Psoas muscle (tissue), 8 donors: ENCODE measurements around the gene RNASE11. TPM values are rescaled to one million over a fixed set of nuclear protein-coding genes. Genes with fewer than 3 reads are reported as not detected.

Experiments
- ATAC-seq, 4 donors: fragments of 200-7000 bp; cut with Tn5 transposase; one replicate each; pipeline ENCODE4 v1.9.1; 2020; ENCODE audit warnings: moderate library complexity in 3 of 4, mild to moderate bottlenecking in 2 of 4
- DNase-seq, 2 donors: peaks; one replicate each; pipeline ENCODE4 v3.0.0-alpha.2; 2020
- H3K27ac ChIP-seq: fragments of 200-600 bp; one replicate; pipeline ENCODE4 v1.8.0; 2022
- H3K27me3 ChIP-seq, 3 donors: fragments of 200-600 bp in 1 of 3; one replicate each; pipeline versions ENCODE4 v1.6.1 to v1.8.0; 2013 to 2022; ENCODE audit warnings: low read length in 2 of 3, mild to moderate bottlenecking in 2 of 3, moderate library complexity in 1 of 3; ENCODE audit not compliant: insufficient read depth in 3 of 3
- H3K36me3 ChIP-seq, 2 donors: fragments of 200-600 bp in 1 of 2; one replicate each; pipeline versions ENCODE4 v1.6.1 to v1.8.0; 2013 to 2022; ENCODE audit warnings: low read depth in 1 of 2, mild to moderate bottlenecking in 1 of 2, moderate library complexity in 1 of 2; ENCODE audit not compliant: insufficient read depth in 1 of 2
- H3K4me1 ChIP-seq: fragments of 200-600 bp; one replicate; pipeline ENCODE4 v1.8.0; 2022
- H3K4me3 ChIP-seq: fragments of 200-600 bp; one replicate; pipeline ENCODE4 v1.8.0; 2022; ENCODE audit warnings: mild to moderate bottlenecking
- H3K9me3 ChIP-seq: fragments of 200-600 bp; one replicate; pipeline ENCODE4 v1.8.0; 2022
- WGBS, 3 donors: extraction: QIAGEN DNeasy Blood & Tissue Kit; methylation state at CpG; one replicate each; pipeline versions ENCODE4 v1.1.6 to v1.1.7; 2013; 5-methylcytosine and 5-hydroxymethylcytosine counted together
- intact Hi-C, 2 donors: fragments of 100-400 bp; cut with DNase I; formaldehyde crosslinking; loops; one replicate each; pipeline versions ENCODE4 v1.11.0 to v1.14.2; 2022
- polyA plus RNA-seq, 3 donors: library from polyadenylated mRNA; stranded (reverse); fragments of 200-250 nt; gene quantifications; one replicate each; pipeline ENCODE4 v1.2.3, GENCODE V29; 2013
- total RNA-seq, 4 donors: library from RNA; stranded (reverse); fragmentation: NEBNext Ultra II Directional in 2 of 4; extraction: Animal tissue kit (Norgen Biotek cat#: 25700) in 2 of 4; gene quantifications; one replicate each; pipeline versions ENCODE4 v1.2.1 to v1.2.4, GENCODE V29; 2021 to 2023
- TF ChIP-seq, protein P1 (sequence below): fragments of 200-600 bp; IDR thresholded peaks from one replicate; pipeline ENCODE4 v1.8.0; 2022; ENCODE audit warnings: antibody characterized with exemption
- donor health status: healthy with polysubstance abuse.
- donor health status: DM: no; HTN: no; CAD: no; lungs with moderate emphysema.
- donor health status: Bipolar disorder and iron deficiency.
- donor health status: healthy.
- donor health status: DM: yes; HTN: yes; CAD: no.
- donor health status: DM: no; HTN: no; CAD: no.
- donor health status: DM: no; HTN: no; CAD: no.
- donor health status: DM: yes; HTN: yes; CAD: no.

Gene RNASE11
- total and polyA plus RNA-seq, 7 donors = not detected

DNA sequence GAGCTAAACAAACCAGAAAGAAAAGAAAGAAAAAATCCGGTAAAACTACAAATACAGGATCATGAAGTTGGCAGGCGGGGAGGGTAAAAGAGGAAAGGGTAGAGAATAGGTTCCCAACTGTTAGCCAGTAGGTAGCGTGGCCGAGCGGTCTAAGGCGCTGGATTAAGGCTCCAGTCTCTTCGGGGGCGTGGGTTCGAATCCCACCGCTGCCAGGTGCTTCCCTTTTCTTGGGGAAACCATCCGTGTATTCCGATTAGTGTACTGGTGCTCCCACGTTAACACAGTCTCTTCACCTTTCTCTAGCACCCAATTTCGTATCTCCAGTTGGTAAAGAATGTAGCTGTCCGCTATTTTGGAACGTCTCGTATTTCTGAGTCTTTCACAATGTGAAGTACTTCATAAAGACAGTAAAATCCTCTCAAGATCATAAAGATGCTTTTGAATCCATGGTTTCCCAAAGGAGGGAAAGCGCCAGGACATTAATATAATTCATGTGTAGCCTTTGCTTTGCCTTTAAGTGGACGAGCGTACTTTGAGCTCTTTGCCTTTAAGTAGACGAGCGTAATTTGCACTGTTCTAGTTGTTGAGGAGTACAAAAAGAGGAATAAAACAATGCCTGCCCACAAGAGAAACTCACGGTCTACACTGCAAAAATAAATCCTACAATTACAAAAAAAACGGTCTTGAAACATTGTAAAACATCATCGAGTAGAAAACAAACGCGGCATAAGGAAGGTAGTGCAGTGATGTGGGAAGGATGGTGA is 22.4 kb upstream of the RNASE11 start:
- intact Hi-C loops = loop anchor here in 1 of 2 donors (5.0 to 10.0 kb wide), 2 partner anchors 247 to 365 kb away; no protein-coding TSS in a partner anchor
- Histone ChIP-seq H3K27me3 (no peaks in the 10 kb centered on the region), H3K4me1 (peaks cover 29% of the 10 kb centered on the region), H3K9me3 (no peaks in the 10 kb centered on the region), H3K27ac (peak overlapping the region; percentile 79), H3K36me3 (no peaks in the 10 kb centered on the region), H3K4me3 (peak overlapping the region; percentile 84)
- DNase-seq (peak; percentile 73 to 82), ATAC-seq (peak; percentile 75 to 79 (median 76))
- TF ChIP-seq, protein P1, sequence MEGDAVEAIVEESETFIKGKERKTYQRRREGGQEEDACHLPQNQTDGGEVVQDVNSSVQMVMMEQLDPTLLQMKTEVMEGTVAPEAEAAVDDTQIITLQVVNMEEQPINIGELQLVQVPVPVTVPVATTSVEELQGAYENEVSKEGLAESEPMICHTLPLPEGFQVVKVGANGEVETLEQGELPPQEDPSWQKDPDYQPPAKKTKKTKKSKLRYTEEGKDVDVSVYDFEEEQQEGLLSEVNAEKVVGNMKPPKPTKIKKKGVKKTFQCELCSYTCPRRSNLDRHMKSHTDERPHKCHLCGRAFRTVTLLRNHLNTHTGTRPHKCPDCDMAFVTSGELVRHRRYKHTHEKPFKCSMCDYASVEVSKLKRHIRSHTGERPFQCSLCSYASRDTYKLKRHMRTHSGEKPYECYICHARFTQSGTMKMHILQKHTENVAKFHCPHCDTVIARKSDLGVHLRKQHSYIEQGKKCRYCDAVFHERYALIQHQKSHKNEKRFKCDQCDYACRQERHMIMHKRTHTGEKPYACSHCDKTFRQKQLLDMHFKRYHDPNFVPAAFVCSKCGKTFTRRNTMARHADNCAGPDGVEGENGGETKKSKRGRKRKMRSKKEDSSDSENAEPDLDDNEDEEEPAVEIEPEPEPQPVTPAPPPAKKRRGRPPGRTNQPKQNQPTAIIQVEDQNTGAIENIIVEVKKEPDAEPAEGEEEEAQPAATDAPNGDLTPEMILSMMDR = no peak
- WGBS, 3 donors = 4 to 5% (median 4%) methylated on average over 27 of the region's 27 CpGs

DNA sequence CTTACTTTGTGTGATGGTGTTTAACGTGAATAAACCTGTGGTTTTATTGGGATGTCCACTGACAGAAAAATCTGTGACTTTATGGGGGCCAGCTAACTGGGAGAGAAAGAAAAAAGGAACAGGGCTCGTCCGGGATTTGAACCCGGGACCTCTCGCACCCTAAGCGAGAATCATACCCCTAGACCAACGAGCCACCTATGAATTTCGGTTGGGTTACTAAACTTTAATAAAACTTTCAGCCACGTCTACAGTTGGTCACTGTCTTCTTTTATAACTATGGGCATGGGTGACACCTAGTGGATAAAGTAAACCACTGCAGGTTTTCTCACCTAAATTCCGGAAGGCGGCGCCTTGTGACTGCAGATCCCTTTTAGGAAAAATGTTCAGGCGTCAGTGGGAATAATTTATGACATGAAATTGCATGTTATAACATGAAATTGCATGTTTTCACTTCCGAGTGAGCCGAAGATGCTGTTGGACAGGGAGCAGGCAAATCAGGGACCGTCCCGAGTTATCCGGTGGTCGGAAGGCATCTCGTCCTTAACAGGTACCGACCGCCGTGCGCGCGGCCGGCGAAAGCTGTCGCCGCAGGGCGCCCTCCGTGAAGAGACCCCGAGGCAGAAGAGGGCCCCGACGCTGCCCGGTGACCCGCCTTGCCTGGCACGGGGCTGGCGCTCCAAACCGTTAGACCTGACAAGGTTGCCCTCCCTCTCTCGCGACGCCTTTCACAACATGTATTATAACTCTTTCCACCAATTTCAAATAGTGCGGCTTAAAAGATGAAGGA is 21.6 kb upstream of the RNASE11 start:
- DNase-seq (peak in 1 of 2 donors; percentile 60), ATAC-seq (peak; percentile 67 to 80 (median 72))
- TF ChIP-seq, protein P1 = peak; percentile 96
- Histone ChIP-seq H3K27me3 (no peaks in the 10 kb centered on the region), H3K4me1 (peaks cover 29% of the 10 kb centered on the region), H3K27ac (peak overlapping the region; percentile 79), H3K9me3 (no peaks in the 10 kb centered on the region), H3K36me3 (no peaks in the 10 kb centered on the region), H3K4me3 (peak overlapping the region; percentile 84)
- WGBS, 3 donors = 0 to 1% (median 0%) methylated on average over 44 of the region's 44 CpGs
- intact Hi-C loops = loop anchor here (2.0 to 10.0 kb wide), 9 partner anchors 77 to 365 kb away; partner anchors contain the start of genes ANG (in 1 of the 2), PNP (in 1 of the 2) and RNASE2 (in 1 of the 2)

DNA sequence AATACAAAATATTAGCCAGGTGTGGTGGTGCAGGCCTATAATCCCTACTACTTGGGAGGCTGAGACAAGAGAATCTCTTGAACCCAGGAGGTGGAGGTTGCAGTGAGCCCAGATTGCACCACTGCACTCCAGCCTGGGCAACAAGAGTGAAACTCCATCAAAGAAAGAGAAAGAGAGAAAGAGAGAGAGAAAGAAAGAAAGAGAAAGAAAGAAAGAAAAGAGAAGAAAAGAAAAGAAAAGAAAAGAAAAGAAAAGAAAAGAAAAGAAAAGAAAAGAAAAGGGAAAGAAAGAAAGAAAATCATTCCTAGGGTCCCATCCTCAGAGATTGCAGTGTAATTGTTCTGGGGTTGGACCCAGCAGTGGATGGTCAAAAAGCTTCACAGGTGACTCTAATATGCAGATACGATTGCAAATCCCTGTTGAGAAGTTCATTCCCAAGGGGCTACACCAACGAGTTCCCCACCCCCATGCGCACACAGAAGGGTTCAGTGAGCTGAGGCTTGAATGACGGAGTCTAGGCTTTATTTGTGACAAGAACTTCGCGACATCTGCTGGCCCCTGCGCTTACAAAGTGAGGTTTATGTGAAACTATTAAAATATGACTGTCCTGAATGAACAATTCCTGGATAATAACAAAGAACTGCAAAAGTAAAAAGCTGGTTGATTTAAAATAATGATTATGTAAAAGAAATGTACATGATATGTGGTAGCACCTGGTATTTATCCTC is 20.7 kb upstream of the RNASE11 start:
- Histone ChIP-seq H3K9me3 (no peaks in the 10 kb centered on the region), H3K36me3 (no peaks in the 10 kb centered on the region), H3K27me3 (no peaks in the 10 kb centered on the region), H3K27ac (no peak overlapping the region), H3K4me3 (no peak overlapping the region), H3K4me1 (peaks cover 29% of the 10 kb centered on the region)
- DNase-seq (no peak), ATAC-seq (no peak)
- intact Hi-C loops = loop anchor here (2.0 to 10.0 kb wide), 7 partner anchors 76 to 346 kb away; partner anchors contain the start of genes ANG (in 1 of the 2), PNP (in 1 of the 2) and RNASE2 (in 1 of the 2)
- TF ChIP-seq, protein P1 = no peak
- 57 to 61% (median 59%) methylated on average over 7 of the region's 7 CpGs for WGBS, 3 donors

DNA sequence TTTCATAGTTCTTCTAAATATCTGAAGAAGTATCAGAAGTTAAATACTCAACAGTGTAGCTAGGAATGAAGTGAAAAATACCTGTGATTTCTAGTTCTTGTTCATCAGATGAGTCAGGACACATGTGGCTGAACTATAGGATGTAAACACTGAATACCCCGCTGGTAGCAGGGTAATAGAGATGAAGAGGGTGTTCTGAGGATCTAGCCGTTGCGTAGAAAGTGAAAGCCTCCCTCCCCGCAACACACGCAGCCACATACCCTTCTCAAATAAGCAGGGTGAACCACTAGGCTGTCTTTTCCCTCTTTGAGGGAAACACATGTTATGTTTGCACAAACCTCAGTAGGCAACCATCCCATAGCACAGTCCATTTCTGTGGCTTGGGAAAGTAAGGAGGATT is 19.8 kb upstream of the RNASE11 start:
- 56 to 67% (median 65%) methylated on average over 5 of the region's 5 CpGs for WGBS, 3 donors
- Histone ChIP-seq H3K4me3 (no peak overlapping the region), H3K4me1 (peaks cover 26% of the 10 kb centered on the region), H3K27ac (no peak overlapping the region), H3K9me3 (no peaks in the 10 kb centered on the region), H3K36me3 (no peaks in the 10 kb centered on the region), H3K27me3 (no peaks in the 10 kb centered on the region)
- no peak for ATAC-seq
- TF ChIP-seq, protein P1 = no peak
- intact Hi-C loops = loop anchor here (2.0 to 10.0 kb wide), 8 partner anchors 75 to 347 kb away; partner anchors contain the start of genes ANG (in 1 of the 2), PNP (in 1 of the 2) and RNASE2 (in 1 of the 2)
- DNase-seq = no peak
